A673 (cell line): ENCODE data around the gene RAD23A. TPM values are rescaled to one million over a fixed set of nuclear protein-coding genes. Genes with fewer than 3 reads are reported as not detected.

Experiments used
- BruUV-seq: library from RNA; stranded (reverse); fragments of 400-500 nt; replicated peaks from 2 replicates; lab custom pipeline; 2021; lab: Mats Ljungman, UMichigan
- CTCF ChIA-PET: fragments of 300-600 bp; sonication (Branson Sonifier 250); formaldehyde crosslinking; loops from one replicate; lab custom pipeline; 2022; ENCODE audit warnings: antibody characterized with exemption; lab: Charles Lee
- POLR2A ChIA-PET: fragments of 300-600 bp; sonication (Branson Sonifier 250); formaldehyde crosslinking; loops from one replicate; lab custom pipeline; 2022; ENCODE audit warnings: antibody characterized with exemption; ENCODE audit not compliant: low non-redundant PET; lab: Charles Lee
- DNase-seq: peaks from one replicate; pipeline ENCODE4 v3.0.0-alpha.2; 2015; ENCODE audit warnings: low spot score
- H3K27ac ChIP-seq: fragments of 200-600 bp; sonication (generic); 2 replicates; pipeline ENCODE4 v1.5.1; 2016; ENCODE audit warnings: mixed run types, low read depth, mild to moderate bottlenecking, mixed read lengths, antibody characterized with exemption, low read length; ENCODE audit not compliant: poor library complexity, severe bottlenecking
- H3K27me3 ChIP-seq: fragments of 200-600 bp; sonication (generic); replicated peaks from 2 replicates; pipeline ENCODE4 v1.6.1; 2017; ENCODE audit warnings: mixed run types, low read depth, mild to moderate bottlenecking, mixed read lengths, antibody characterized with exemption, low read length; ENCODE audit not compliant: insufficient read depth, poor library complexity
- H3K36me3 ChIP-seq: fragments of 200-600 bp; sonication (generic); 2 replicates; pipeline ENCODE4 v1.6.1; 2016; ENCODE audit warnings: mixed run types, mild to moderate bottlenecking, mixed read lengths, antibody characterized with exemption, low read length; ENCODE audit not compliant: insufficient read depth, poor library complexity, severe bottlenecking
- H3K4me1 ChIP-seq: fragments of 200-600 bp; sonication (generic); 2 replicates; pipeline ENCODE4 v1.6.1; 2017; ENCODE audit warnings: mixed run types, mild to moderate bottlenecking, mixed read lengths, antibody characterized with exemption, low read length; ENCODE audit not compliant: insufficient read depth, poor library complexity, severe bottlenecking
- H3K4me3 ChIP-seq: fragments of 200-600 bp; sonication (generic); 2 replicates; pipeline ENCODE4 v1.5.1; 2016; ENCODE audit warnings: low read depth, mixed run types, mild to moderate bottlenecking, mixed read lengths, low read length; ENCODE audit not compliant: poor library complexity, severe bottlenecking
- H3K9me3 ChIP-seq: fragments of 200-600 bp; sonication (generic); 2 replicates; pipeline ENCODE4 v1.6.1; 2016; ENCODE audit warnings: mixed run types, low read depth, mild to moderate bottlenecking, mixed read lengths, antibody characterized with exemption, low read length; ENCODE audit not compliant: poor library complexity, severe bottlenecking
- CTCF ChIP-seq: fragments of 300-800, 200-600 bp; sonication (generic); conservative IDR thresholded peaks from 2 replicates; pipeline ENCODE4 v1.5.1; 2017; ENCODE audit warnings: low read depth, mild to moderate bottlenecking, antibody characterized with exemption, low read length, moderate library complexity, mixed read lengths
- EZH2 ChIP-seq: fragments of 200-600 bp; sonication (generic); IDR thresholded peaks from 2 replicates; pipeline ENCODE4 v1.6.1; 2017; ENCODE audit warnings: borderline replicate concordance, low read depth, mild to moderate bottlenecking, mixed read lengths, antibody characterized with exemption, low read length; ENCODE audit not compliant: poor library complexity, severe bottlenecking
- intact Hi-C: fragments of 100-400 bp; cut with micrococcal nuclease; formaldehyde crosslinking; loops from one replicate; pipeline ENCODE4 v1.10.0; 2022; ENCODE audit not compliant: unreplicated experiment
- total RNA-seq: library from RNA; stranded (reverse); gene quantifications from 2 replicates; pipeline ENCODE4 v1.2.3, GENCODE V29; 2021

RAD23A gene
- total RNA-seq, 1 experiment from 2014 or later, result 183 TPM

- H3K9me3 ChIP-seq, result no peaks in the 10 kb centered on the region
- ChIA-PET POLR2A (no interaction called here), CTCF (no interaction called here)
- H3K36me3 ChIP-seq, result peaks cover 33% of the 10 kb centered on the region
- BruUV-seq, result no TSS peak
- no peak overlapping the region for H3K27ac ChIP-seq
- TF ChIP-seq EZH2, result no peak
- no peak for TF ChIP-seq CTCF
- no peaks in the 10 kb centered on the region for H3K4me1 ChIP-seq
- no peak overlapping the region for H3K4me3 ChIP-seq
- H3K27me3 ChIP-seq, result no peaks in the 10 kb centered on the region
- no peak for DNase-seq
- intact Hi-C loops, result no loop called here
Measured at GRCh38 chr19:12921047-12921446, 24.6 kb upstream of the RAD23A start.

GRCh38 chr19:12922959-12923358 is 22.7 kb upstream of the RAD23A start:
- H3K27me3 ChIP-seq, result no peaks in the 10 kb centered on the region
- no peaks in the 10 kb centered on the region for H3K9me3 ChIP-seq
- H3K4me3 ChIP-seq, result no peak overlapping the region
- BruUV-seq, result no TSS peak
- H3K36me3 ChIP-seq, result peaks cover 48% of the 10 kb centered on the region
- H3K4me1 ChIP-seq, result no peaks in the 10 kb centered on the region
- CTCF ChIA-PET, result no interaction called here
- TF ChIP-seq EZH2 (no peak), CTCF (no peak)
- no peak overlapping the region for H3K27ac ChIP-seq
- intact Hi-C loops, result no loop called here
- no peak for DNase-seq
- POLR2A ChIA-PET, result no interaction called here

GRCh38 chr19:12924621-12925310 is 20.9 kb upstream of the RAD23A start:
- BruUV-seq, result no TSS peak
- no peaks in the 10 kb centered on the region for H3K27me3 ChIP-seq
- no peak overlapping the region for H3K27ac ChIP-seq
- H3K4me1 ChIP-seq, result no peaks in the 10 kb centered on the region
- H3K9me3 ChIP-seq, result no peaks in the 10 kb centered on the region
- no peak for TF ChIP-seq CTCF
- no peak for TF ChIP-seq EZH2
- intact Hi-C loops, result no loop called here
- H3K36me3 ChIP-seq, result peaks cover 64% of the 10 kb centered on the region
- ChIA-PET CTCF (no interaction called here), POLR2A (no interaction called here)
- no peak overlapping the region for H3K4me3 ChIP-seq
- DNase-seq, result no peak
